Adipose tissue (tissue), 3 donors: ENCODE results near the gene AKR1B15. TPM values are rescaled to one million over a fixed set of nuclear protein-coding genes. Genes with fewer than 3 reads are reported as not detected.

Source experiments
- polyA plus RNA-seq, 3 donors: library from polyadenylated mRNA; stranded (reverse); fragments of 200-250 nt; gene quantifications; one replicate each; pipeline ENCODE4 v1.2.3, GENCODE V29; 2013
- donor health status: healthy with polysubstance abuse.
- donor health status: Bipolar disorder and iron deficiency.
- donor health status: healthy.

The AKR1B15 gene
- polyA plus RNA-seq, 3 donors: 0.09 TPM; not detected in 2

Other genes with a start within 250 kb of the AKR1B15 start
- 1 to 10 TPM; 1.8 to 4.7 (median 3.9) TPM for gene SLC35B4, start 232.2 kb upstream of the AKR1B15 start, polyA plus RNA-seq
- gene AKR1B1, start 90.0 kb upstream of the AKR1B15 start, polyA plus RNA-seq: 100 to 1,000 TPM in 1 of 3 donors, 10 to 100 TPM in 2; 23.2 to 107 (median 41.7) TPM
- 10 to 100 TPM in 1 of 3 donors, 1 to 10 TPM in 1, under 1 TPM in 1; 0.30 to 49.7 (median 4.5) TPM for gene AKR1B10, start 21.5 kb upstream of the AKR1B15 start, polyA plus RNA-seq
- 10 to 100 TPM in 1 of 3 donors, 1 to 10 TPM in 2; 5.8 to 17.9 (median 9.6) TPM for gene BPGM, start 97.7 kb downstream of the AKR1B15 start, polyA plus RNA-seq
- 100 to 1,000 TPM in 1 of 3 donors, 10 to 100 TPM in 2; 18.7 to 259 (median 86.3) TPM for gene CALD1, start 230.5 kb downstream of the AKR1B15 start, polyA plus RNA-seq